ENCODE measurements around the gene FHL1. TPM values are rescaled to one million over a fixed set of nuclear protein-coding genes. Genes with fewer than 3 reads are reported as not detected.
A peak's percentile ranks its signal among the peaks of the same experiment; 100 is the strongest.
"Not testable (repeated sequence)": the region's sequence is repeated elsewhere in the genome, so short reads cannot be mapped to it uniquely, and the experiment has no call there.

The FHL1 gene
- total and polyA plus RNA-seq, 9 donors, result 62.0 to 508 (median 98.5) TPM

GRCh38 chrX:136237074-136237473 is 89.7 kb downstream of the FHL1 start:
- H3K27me3 ChIP-seq, result no peaks in the 10 kb centered on the region
- WGBS, 3 donors, result 60 to 72% (median 69%) methylated on average over 3 of the region's 3 CpGs
- H3K36me3 ChIP-seq, result no peaks in the 10 kb centered on the region
- no peak for TF ChIP-seq EP300 (IDR thresholded peaks at IDR 0.05)
- TF ChIP-seq POLR2A (IDR thresholded peaks at IDR 0.05), result no peak
- TF ChIP-seq, protein P1, sequence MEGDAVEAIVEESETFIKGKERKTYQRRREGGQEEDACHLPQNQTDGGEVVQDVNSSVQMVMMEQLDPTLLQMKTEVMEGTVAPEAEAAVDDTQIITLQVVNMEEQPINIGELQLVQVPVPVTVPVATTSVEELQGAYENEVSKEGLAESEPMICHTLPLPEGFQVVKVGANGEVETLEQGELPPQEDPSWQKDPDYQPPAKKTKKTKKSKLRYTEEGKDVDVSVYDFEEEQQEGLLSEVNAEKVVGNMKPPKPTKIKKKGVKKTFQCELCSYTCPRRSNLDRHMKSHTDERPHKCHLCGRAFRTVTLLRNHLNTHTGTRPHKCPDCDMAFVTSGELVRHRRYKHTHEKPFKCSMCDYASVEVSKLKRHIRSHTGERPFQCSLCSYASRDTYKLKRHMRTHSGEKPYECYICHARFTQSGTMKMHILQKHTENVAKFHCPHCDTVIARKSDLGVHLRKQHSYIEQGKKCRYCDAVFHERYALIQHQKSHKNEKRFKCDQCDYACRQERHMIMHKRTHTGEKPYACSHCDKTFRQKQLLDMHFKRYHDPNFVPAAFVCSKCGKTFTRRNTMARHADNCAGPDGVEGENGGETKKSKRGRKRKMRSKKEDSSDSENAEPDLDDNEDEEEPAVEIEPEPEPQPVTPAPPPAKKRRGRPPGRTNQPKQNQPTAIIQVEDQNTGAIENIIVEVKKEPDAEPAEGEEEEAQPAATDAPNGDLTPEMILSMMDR (IDR thresholded peaks at IDR 0.05), result no peak
- H3K4me3 ChIP-seq, result no peak overlapping the region
- no peak overlapping the region for H3K27ac ChIP-seq
- no peaks in the 10 kb centered on the region for H3K9me3 ChIP-seq
- no peak for DNase-seq
- intact Hi-C loops (cut with DNase I), result no loop called here
- H3K4me1 ChIP-seq (ENCODE audit: insufficient read depth), result no peaks in the 10 kb centered on the region

GRCh38 chrX:136237849-136238248 is 90.5 kb downstream of the FHL1 start:
- H3K27ac ChIP-seq; DNase-seq; H3K36me3 ChIP-seq; H3K27me3 ChIP-seq; H3K9me3 ChIP-seq; intact Hi-C loops (cut with DNase I); H3K4me3 ChIP-seq; H3K4me1 ChIP-seq (ENCODE audit: insufficient read depth): not testable (repeated sequence)
- 80 to 94% (median 93%) methylated on average over 2 to 4 of the region's 4 CpGs for WGBS, 3 donors

GRCh38 chrX:136246201-136246600 is 98.9 kb downstream of the FHL1 start:
- TF ChIP-seq, protein P1 (IDR thresholded peaks at IDR 0.05), result no peak
- no peak for TF ChIP-seq EP300 (IDR thresholded peaks at IDR 0.05)
- no peak for TF ChIP-seq POLR2A (IDR thresholded peaks at IDR 0.05)
- Histone ChIP-seq H3K36me3 (no peaks in the 10 kb centered on the region), H3K27me3 (no peaks in the 10 kb centered on the region), H3K4me3 (no peak overlapping the region), H3K4me1 (ENCODE audit: insufficient read depth) (no peaks in the 10 kb centered on the region), H3K27ac (no peak overlapping the region), H3K9me3 (no peaks in the 10 kb centered on the region)
- 65 to 73% (median 67%) methylated on average over 6 of the region's 6 CpGs for WGBS, 3 donors
- no peak for DNase-seq
- intact Hi-C loops (cut with DNase I), result no loop called here

DNA sequence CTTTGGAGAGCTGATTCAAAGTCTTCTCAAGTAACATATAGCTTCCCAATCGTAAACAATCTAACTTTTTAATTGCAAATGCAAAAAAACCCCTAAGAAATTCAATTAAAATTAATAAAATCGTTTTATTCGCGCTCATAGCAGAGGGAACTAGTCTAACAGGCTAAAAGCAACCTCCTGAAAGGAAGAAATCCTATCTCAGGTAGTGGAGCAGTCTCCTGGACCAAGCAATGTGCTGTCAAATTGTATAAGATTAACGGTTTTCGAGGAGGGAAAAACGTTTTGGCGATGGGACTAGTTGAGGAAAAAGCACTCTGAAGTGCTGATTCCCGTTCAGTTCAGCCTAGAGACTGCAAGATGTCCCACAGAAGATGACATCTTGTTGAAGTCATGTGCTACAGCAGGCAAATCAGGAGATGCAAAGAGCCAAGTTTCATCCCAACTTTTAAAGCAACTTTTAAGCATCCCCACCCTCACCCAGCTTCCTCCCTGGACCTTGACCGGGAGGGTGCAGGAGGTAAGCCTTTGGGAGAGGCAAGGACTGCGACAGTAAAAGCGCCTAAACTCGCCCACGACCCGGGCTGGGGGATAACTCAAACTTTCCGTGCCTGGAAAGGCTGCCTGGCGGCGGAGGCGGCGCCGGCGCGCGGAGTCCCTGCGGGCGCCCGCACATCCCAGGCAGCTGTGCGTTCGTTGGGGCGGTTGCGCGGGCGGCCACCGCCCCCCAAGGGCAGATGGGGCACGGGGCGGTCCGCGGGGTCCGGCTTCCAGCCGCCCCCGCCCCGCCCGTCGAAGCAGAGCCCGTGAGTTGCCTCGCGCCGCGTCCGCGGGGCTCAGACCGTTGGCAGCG is 103.1 kb downstream of the FHL1 start:
- Histone ChIP-seq H3K4me3 (peak overlapping the region; percentile 82), H3K4me1 (ENCODE audit: insufficient read depth) (no peaks in the 10 kb centered on the region), H3K36me3 (no peaks in the 10 kb centered on the region), H3K9me3 (no peaks in the 10 kb centered on the region), H3K27ac (peak overlapping the region; percentile 77 to 88), H3K27me3 (no peaks in the 10 kb centered on the region)
- 18 to 25% (median 21%) methylated on average over 27 to 53 of the region's 53 CpGs for WGBS, 3 donors
- TF ChIP-seq POLR2A (IDR thresholded peaks at IDR 0.05), result no peak
- TF ChIP-seq, protein P1 (IDR thresholded peaks at IDR 0.05), result no peak
- peak in 1 of 5 donors; percentile 29 for DNase-seq
- intact Hi-C loops (cut with DNase I), result no loop called here

Measured in ovary (tissue), 9 donors.